ENCODE results near the gene WDR73.

WDR73 gene

GRCh38 chr15:84609818-84610525 lies 44.1 kb downstream of the WDR73 start:
- DNase-seq = no peak

- DNase-seq = no peak
Measured at GRCh38 chr15:84608707-84609284, 45.3 kb downstream of the WDR73 start.

GRCh38 chr15:84606653-84607120 lies 47.4 kb downstream of the WDR73 start:
- DNase-seq = no peak

- peak in 1 of 2 donors; percentile 8 for DNase-seq
Measured at GRCh38 chr15:84605554-84605882, 48.6 kb downstream of the WDR73 start.

- peak in 1 of 2 donors; percentile 21 for DNase-seq
Measured at GRCh38 chr15:84604826-84605553, 49.1 kb downstream of the WDR73 start.

GRCh38 chr15:84603630-84604379 lies 50.3 kb downstream of the WDR73 start:
- DNase-seq = no peak

GRCh38 chr15:84601555-84601838 lies 52.6 kb downstream of the WDR73 start:
- no peak for DNase-seq

- peak; percentile 91 to 92 for DNase-seq
Measured at GRCh38 chr15:84600687-84601554, 53.2 kb downstream of the WDR73 start, which contains the start of gene ZSCAN2. TSS of gene ZSCAN2 (plus strand) at chr15:84601009. CDS start at chr15:84603928, 2,919 bp downstream.

GRCh38 chr15:84600331-84600686 lies 53.8 kb downstream of the WDR73 start:
- DNase-seq = peak; percentile 72 to 74

- DNase-seq = no peak
Measured at GRCh38 chr15:84599906-84600305, 54.2 kb downstream of the WDR73 start.

- peak; percentile 25 to 37 for DNase-seq
Measured at GRCh38 chr15:84598993-84599392, 55.1 kb downstream of the WDR73 start.

GRCh38 chr15:84598250-84598649 lies 55.8 kb downstream of the WDR73 start:
- peak; percentile 55 to 68 for DNase-seq

GRCh38 chr15:84597296-84597695 lies 56.8 kb downstream of the WDR73 start:
- no peak for DNase-seq

- peak in 1 of 2 donors; percentile 25 for DNase-seq
Measured at GRCh38 chr15:84595660-84596059, 58.4 kb downstream of the WDR73 start.

GRCh38 chr15:84594617-84595290 lies 59.3 kb downstream of the WDR73 start:
- DNase-seq = no peak

- no peak for DNase-seq
Measured at GRCh38 chr15:84591815-84592214, 62.3 kb downstream of the WDR73 start.

- DNase-seq = no peak
Measured at GRCh38 chr15:84590406-84590805, 63.7 kb downstream of the WDR73 start.
